HG03354 (cell line): Measurements from ENCODE around the gene C12orf57.

Source experiments
- ATAC-seq: cut with Tn5 transposase; IDR thresholded peaks from one replicate; pipeline ENCODE4 v1.9.1; 2021; ENCODE audit warnings: mild to moderate bottlenecking; ENCODE audit not compliant: unreplicated experiment, poor library complexity, severe bottlenecking

C12orf57 gene

DNA sequence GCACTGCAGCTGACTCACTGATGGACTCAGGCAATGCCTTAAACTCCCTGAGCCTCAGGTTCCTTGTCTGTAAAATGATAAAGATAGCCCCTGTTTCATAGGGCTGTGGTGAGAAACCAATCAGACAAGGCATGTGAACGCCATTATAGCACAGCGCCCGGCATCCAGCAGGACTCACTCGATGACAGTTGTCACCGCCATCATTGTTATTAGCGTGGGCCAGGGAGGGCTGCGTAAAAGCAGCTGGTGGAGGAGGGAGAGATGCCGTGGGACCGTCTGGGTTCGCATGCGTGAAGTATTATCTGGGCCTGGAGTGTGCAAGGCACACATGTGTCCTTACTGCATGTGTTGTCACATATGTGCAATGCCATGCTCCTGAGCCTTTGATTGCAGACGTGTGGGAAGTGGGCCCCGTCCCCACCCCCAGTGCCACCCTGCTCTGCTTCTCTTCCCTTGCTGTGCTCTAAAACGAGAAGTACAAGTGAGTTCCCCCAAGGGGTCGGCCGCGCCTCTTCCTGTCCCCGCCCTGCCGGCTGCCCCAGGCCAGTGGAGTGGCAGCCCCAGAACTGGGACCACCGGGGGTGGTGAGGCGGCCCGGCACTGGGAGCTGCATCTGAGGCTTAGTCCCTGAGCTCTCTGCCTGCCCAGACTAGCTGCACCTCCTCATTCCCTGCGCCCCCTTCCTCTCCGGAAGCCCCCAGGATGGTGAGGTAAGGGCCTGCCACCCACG lies 7.2 kb downstream of the C12orf57 start, which contains the start of gene PTPN6:
Gene PTPN6 (plus strand): TSS at position 546 of the 730 bp plus-strand sequence. CDS start 157 bp downstream, at position 703.
- no peak for ATAC-seq

GRCh38 chr12:6951551-6952120 lies 7.8 kb downstream of the C12orf57 start:
- no peak for ATAC-seq

GRCh38 chr12:6952121-6952862 lies 8.5 kb downstream of the C12orf57 start:
- no peak for ATAC-seq

GRCh38 chr12:6952863-6953441 lies 9.1 kb downstream of the C12orf57 start:
- peak; percentile 5 for ATAC-seq

- peak; percentile 50 for ATAC-seq
These were observed 9.9 kb downstream of the C12orf57 start for GRCh38 chr12:6953442-6954315.

GRCh38 chr12:6954316-6955107 lies 10.7 kb downstream of the C12orf57 start:
- ATAC-seq, result no peak

GRCh38 chr12:6955108-6956020 lies 11.5 kb downstream of the C12orf57 start:
- no peak for ATAC-seq

DNA sequence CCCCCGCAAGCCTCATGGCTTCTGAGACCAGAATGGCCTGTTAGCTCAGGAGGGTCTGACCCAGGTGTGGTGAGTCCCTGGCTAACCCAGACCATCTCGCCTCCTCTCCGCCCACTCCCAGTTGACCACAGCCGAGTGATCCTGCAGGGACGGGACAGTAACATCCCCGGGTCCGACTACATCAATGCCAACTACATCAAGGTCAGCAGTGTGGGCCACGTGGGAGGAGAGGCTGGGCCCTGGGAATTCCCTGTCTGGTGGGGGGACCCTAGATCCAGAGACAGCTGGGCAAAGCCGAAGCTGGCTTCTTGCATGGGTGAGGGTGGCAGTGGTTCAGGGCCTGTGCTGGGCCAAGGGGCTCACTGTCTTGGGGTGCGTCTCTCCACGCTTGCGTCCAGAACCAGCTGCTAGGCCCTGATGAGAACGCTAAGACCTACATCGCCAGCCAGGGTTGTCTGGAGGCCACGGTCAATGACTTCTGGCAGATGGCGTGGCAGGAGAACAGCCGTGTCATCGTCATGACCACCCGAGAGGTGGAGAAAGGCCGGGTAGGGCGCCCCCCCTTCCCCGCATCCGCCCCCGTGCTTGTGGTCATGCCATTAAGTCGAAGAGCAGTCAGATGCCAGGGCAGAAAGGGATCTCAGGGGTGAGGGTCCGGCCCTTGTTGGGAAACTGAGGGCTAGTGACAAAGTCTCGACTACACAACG lies 12.4 kb downstream of the C12orf57 start:
- ATAC-seq, result no peak

GRCh38 chr12:6957151-6957701 lies 13.4 kb downstream of the C12orf57 start:
- no peak for ATAC-seq

GRCh38 chr12:6957741-6958608 lies 14.2 kb downstream of the C12orf57 start:
- no peak for ATAC-seq

DNA sequence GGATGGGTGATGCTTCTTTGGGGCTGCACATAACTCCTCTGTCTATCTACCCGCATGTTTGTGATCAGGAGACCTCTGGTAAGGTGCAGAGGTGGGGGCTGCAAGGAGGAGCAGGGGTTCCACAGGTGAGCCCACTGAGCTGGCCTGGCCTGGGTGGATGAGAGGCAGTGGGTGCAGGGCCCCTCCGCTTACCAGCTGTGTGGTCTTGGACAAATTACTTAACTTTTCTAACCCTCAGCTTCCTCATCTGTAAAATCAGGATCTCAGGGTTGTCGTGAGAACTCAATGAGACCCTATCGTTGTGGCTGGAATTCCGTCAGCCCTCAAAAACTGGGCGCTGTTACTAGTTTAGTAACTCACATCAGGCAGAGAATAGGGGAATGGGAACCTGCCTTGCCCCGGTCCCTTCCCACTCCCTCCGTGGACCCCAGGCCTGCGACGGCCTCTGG lies 14.8 kb downstream of the C12orf57 start:
- no peak for ATAC-seq

GRCh38 chr12:6959058-6959804 lies 15.4 kb downstream of the C12orf57 start:
- peak; percentile 66 for ATAC-seq

DNA sequence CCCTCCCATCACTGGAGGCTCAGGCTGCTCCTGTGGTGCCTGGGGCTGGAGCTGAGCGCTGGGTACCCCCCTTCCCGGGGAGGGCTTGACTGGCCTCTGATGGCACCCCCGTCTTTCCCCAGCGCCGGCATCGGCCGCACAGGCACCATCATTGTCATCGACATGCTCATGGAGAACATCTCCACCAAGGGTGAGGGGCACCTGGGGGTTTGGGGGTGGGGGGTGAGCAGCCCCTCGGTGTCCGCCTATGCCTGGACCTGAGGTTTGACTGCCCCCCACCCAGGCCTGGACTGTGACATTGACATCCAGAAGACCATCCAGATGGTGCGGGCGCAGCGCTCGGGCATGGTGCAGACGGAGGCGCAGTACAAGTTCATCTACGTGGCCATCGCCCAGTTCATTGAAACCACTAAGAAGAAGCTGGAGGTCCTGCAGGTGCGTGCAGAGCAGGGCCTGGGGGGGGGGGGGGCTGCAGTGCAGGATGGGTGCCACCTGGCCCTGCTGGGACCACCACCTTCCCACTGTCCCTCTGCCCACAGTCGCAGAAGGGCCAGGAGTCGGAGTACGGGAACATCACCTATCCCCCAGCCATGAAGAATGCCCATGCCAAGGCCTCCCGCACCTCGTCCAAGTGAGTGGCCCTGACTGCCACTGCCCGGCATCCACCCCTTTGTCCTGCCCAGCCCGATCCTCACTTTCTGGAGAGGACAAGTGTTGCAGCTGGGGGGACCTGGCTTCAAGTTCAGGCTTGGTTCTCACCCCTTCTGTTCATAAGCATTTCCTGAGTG lies 16.2 kb downstream of the C12orf57 start:
- no peak for ATAC-seq

- no peak for ATAC-seq
These were observed 16.9 kb downstream of the C12orf57 start for GRCh38 chr12:6960593-6961277.
